ENCODE results near the gene KRT20.

DNA sequence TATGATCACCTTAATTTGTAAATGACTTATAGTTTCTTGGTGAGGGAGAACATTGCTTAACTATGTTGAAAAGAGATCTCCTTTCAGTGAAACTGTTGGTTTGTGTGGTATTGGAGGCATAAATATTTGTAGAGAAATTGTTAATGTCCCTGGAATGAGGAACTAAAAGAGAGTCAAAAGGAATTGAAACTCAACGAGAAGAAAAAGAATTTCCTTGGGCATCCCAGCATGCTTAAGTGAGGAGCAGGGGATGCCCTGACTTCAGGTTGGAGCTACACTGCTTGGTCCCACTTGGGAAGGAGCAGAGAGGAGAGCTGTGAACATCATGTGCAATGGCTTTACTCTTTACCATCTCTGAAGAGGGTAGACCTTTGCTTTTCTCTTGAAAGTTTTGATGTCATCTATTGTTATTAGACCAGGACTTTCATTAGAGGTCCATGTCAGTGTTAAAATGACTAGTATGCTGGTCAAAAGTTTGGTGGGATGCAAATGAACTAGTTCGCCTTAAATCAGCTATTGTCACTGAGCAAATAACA is 30.7 kb upstream of the KRT20 start:
- TF ChIP-seq, protein P1, sequence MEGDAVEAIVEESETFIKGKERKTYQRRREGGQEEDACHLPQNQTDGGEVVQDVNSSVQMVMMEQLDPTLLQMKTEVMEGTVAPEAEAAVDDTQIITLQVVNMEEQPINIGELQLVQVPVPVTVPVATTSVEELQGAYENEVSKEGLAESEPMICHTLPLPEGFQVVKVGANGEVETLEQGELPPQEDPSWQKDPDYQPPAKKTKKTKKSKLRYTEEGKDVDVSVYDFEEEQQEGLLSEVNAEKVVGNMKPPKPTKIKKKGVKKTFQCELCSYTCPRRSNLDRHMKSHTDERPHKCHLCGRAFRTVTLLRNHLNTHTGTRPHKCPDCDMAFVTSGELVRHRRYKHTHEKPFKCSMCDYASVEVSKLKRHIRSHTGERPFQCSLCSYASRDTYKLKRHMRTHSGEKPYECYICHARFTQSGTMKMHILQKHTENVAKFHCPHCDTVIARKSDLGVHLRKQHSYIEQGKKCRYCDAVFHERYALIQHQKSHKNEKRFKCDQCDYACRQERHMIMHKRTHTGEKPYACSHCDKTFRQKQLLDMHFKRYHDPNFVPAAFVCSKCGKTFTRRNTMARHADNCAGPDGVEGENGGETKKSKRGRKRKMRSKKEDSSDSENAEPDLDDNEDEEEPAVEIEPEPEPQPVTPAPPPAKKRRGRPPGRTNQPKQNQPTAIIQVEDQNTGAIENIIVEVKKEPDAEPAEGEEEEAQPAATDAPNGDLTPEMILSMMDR (IDR thresholded peaks at IDR 0.05) = no peak
- TF ChIP-seq POLR2A (IDR thresholded peaks at IDR 0.05) = no peak

Measured in lower leg skin (tissue), 3 donors.